IMR-90 (cell line): ENCODE measurements around the gene MS4A6A. TPM values are rescaled to one million over a fixed set of nuclear protein-coding genes. Genes with fewer than 3 reads are reported as not detected.

ENCODE experiments used
- ATAC-seq: fragments of 200-7000 bp; cut with Tn5 transposase; 2 replicates; pipeline ENCODE4 v1.9.1; 2020; ENCODE audit warnings: low read depth, mild to moderate bottlenecking, moderate library complexity
- BruUV-seq: library from RNA; stranded (reverse); fragments of 400-500 nt; replicated peaks from 2 replicates; lab custom pipeline; 2021; lab: Mats Ljungman, UMichigan
- CTCF ChIA-PET: fragments of 300-600 bp; formaldehyde crosslinking; extraction: SDS; loops from one replicate; lab custom pipeline; 2021; ENCODE audit warnings: antibody characterized with exemption; lab: Yijun Ruan, JAX
- POLR2A ChIA-PET: fragments of 300-600 bp; sonication (Branson Sonifier 250); formaldehyde crosslinking; loops from one replicate; lab custom pipeline; 2022; ENCODE audit warnings: antibody characterized with exemption; ENCODE audit not compliant: unreplicated experiment; lab: Charles Lee
- DNase-seq: peaks from one replicate; pipeline ENCODE4 v3.0.0; 2013
- H2AFZ ChIP-seq: replicated peaks from 2 replicates; pipeline ENCODE3; 2013; ENCODE audit warnings: low read length, mild to moderate bottlenecking; ENCODE audit not compliant: poor library complexity
- H2AK5ac ChIP-seq: 2 replicates; pipeline ENCODE4 v1.6.1; 2013; ENCODE audit warnings: low read depth, low read length, inconsistent platforms
- H2AK9ac ChIP-seq: replicated peaks from 2 replicates; pipeline ENCODE3; 2013; ENCODE audit warnings: mild to moderate bottlenecking, low read depth, low read length, moderate library complexity; ENCODE audit not compliant: poor library complexity
- H2BK120ac ChIP-seq: 2 replicates; pipeline ENCODE4 v1.6.1; 2013; ENCODE audit warnings: low read depth, low read length, inconsistent platforms
- H2BK15ac ChIP-seq: 3 replicates; pipeline ENCODE4 v1.6.1; 2013; ENCODE audit warnings: low read depth, low read length, inconsistent platforms
- H2BK20ac ChIP-seq: 2 replicates; pipeline ENCODE4 v1.6.1; 2013; ENCODE audit warnings: low read depth, mild to moderate bottlenecking, inconsistent platforms, low read length, moderate library complexity
- H2BK5ac ChIP-seq: 2 replicates; pipeline ENCODE4 v1.6.1; 2013; ENCODE audit warnings: mild to moderate bottlenecking, low read depth, low read length, inconsistent platforms; ENCODE audit not compliant: poor library complexity, severe bottlenecking
- H3K14ac ChIP-seq: replicated peaks from 2 replicates; pipeline ENCODE4 v1.6.1; 2013; ENCODE audit warnings: low read depth, low read length, inconsistent platforms
- H3K18ac ChIP-seq: 2 replicates; pipeline ENCODE4 v1.6.1; 2013; ENCODE audit warnings: low read depth, low read length, control low read depth
- H3K23ac ChIP-seq: 2 replicates; pipeline ENCODE4 v1.6.1; 2013; ENCODE audit warnings: low read depth, low read length, inconsistent platforms
- H3K27ac ChIP-seq: 2 replicates; pipeline ENCODE4 v1.5.1; 2013; ENCODE audit warnings: mild to moderate bottlenecking, control low read depth, low read length; ENCODE audit not compliant: insufficient read depth
- H3K27me3 ChIP-seq: 2 replicates; pipeline ENCODE4 v1.6.1; 2013; ENCODE audit warnings: low read length; ENCODE audit not compliant: control insufficient read depth, insufficient read depth
- H3K36me3 ChIP-seq: 2 replicates; pipeline ENCODE4 v1.6.1; 2013; ENCODE audit warnings: low read length, mixed read lengths; ENCODE audit not compliant: control insufficient read depth, insufficient read depth
- H3K4ac ChIP-seq: 2 replicates; pipeline ENCODE4 v1.6.1; 2013; ENCODE audit warnings: low read depth, low read length, inconsistent platforms
- H3K4me1 ChIP-seq: 2 replicates; pipeline ENCODE4 v1.6.1; 2013; ENCODE audit warnings: low read length, mixed read lengths; ENCODE audit not compliant: control insufficient read depth, insufficient read depth
- H3K4me2 ChIP-seq: 2 replicates; pipeline ENCODE4 v1.6.1; 2013; ENCODE audit warnings: low read depth, mild to moderate bottlenecking, control low read depth, low read length, moderate library complexity
- H3K4me3 ChIP-seq: 2 replicates; pipeline ENCODE4 v1.5.1; 2013; ENCODE audit warnings: low read depth, mild to moderate bottlenecking, control low read depth, low read length, moderate library complexity; ENCODE audit not compliant: insufficient read depth
- H3K56ac ChIP-seq: 2 replicates; pipeline ENCODE4 v1.6.1; 2013; ENCODE audit warnings: low read length, inconsistent platforms; ENCODE audit not compliant: insufficient read depth; ENCODE audit errors: extremely low read depth
- H3K79me1 ChIP-seq, 2 experiments: 2 replicates each; pipeline ENCODE4 v1.6.1; 2013; ENCODE audit warnings: low read length in 2 of 2, inconsistent platforms in 1 of 2, low read depth in 1 of 2
- H3K9ac ChIP-seq: 2 replicates; pipeline ENCODE4 v1.6.1; 2013; ENCODE audit warnings: low read depth, low read length, control low read depth
- H3K9me1 ChIP-seq: 2 replicates; pipeline ENCODE4 v1.6.1; 2013; ENCODE audit warnings: low read length, inconsistent platforms; ENCODE audit not compliant: insufficient read depth
- H3K9me3 ChIP-seq: 2 replicates; pipeline ENCODE4 v1.6.1; 2013; ENCODE audit warnings: low read length; ENCODE audit not compliant: control insufficient read depth, insufficient read depth
- H4K20me1 ChIP-seq: 2 replicates; pipeline ENCODE4 v1.6.1; 2013; ENCODE audit warnings: low read length, inconsistent platforms; ENCODE audit not compliant: insufficient read depth
- H4K5ac ChIP-seq: 2 replicates; pipeline ENCODE4 v1.6.1; 2013; ENCODE audit warnings: mild to moderate bottlenecking, low read depth, low read length, control low read depth
- H4K8ac ChIP-seq, 2 experiments: 2 replicates each; pipeline ENCODE4 v1.6.1; 2013; ENCODE audit warnings: low read depth in 2 of 2, low read length in 2 of 2, control low read depth in 1 of 2, inconsistent platforms in 1 of 2
- H4K91ac ChIP-seq: 2 replicates; pipeline ENCODE4 v1.6.1; 2013; ENCODE audit warnings: low read depth, low read length, inconsistent platforms; ENCODE audit not compliant: insufficient read depth
- BHLHE40 ChIP-seq: fragments of 150-350 bp; IDR thresholded peaks from 2 replicates; pipeline ENCODE4 v1.6.1; 2016; ENCODE audit warnings: mild to moderate bottlenecking, low read depth, low read length
- CEBPB ChIP-seq: IDR thresholded peaks from 2 replicates; pipeline ENCODE4 v1.6.1; 2012; ENCODE audit warnings: low read depth, low read length, improper control_type of control experiment
- CHD1 ChIP-seq: IDR thresholded peaks from 2 replicates; pipeline ENCODE4 v1.6.1; 2012; ENCODE audit warnings: low read depth, low read length, improper control_type of control experiment
- CTCF ChIP-seq: conservative IDR thresholded peaks from 2 replicates; pipeline ENCODE4 v1.5.1; 2012; ENCODE audit warnings: mild to moderate bottlenecking, low read depth, low read length, improper control_type of control experiment
- ELK1 ChIP-seq: fragments of 150-350 bp; IDR thresholded peaks from 2 replicates; pipeline ENCODE4 v1.6.1; 2016; ENCODE audit warnings: low read depth, mild to moderate bottlenecking, low read length, moderate library complexity, borderline replicate concordance
- FOS ChIP-seq: fragments of 150-350 bp; IDR thresholded peaks from 2 replicates; pipeline ENCODE4 v1.6.1; 2016; ENCODE audit warnings: low read depth, low read length
- MAFK ChIP-seq: IDR thresholded peaks from 2 replicates; pipeline ENCODE4 v1.6.1; 2012; ENCODE audit warnings: low read depth, low read length, improper control_type of control experiment
- MAZ ChIP-seq: IDR thresholded peaks from 2 replicates; pipeline ENCODE4 v1.6.1; 2012; ENCODE audit warnings: low read depth, mild to moderate bottlenecking, low read length, improper control_type of control experiment, moderate library complexity, borderline replicate concordance
- MXI1 ChIP-seq: IDR thresholded peaks from 2 replicates; pipeline ENCODE4 v1.6.1; 2012; ENCODE audit warnings: low read depth, mild to moderate bottlenecking, low read length, moderate library complexity, borderline replicate concordance
- NFE2L2 ChIP-seq: fragments of 150-350 bp; IDR thresholded peaks from 2 replicates; pipeline ENCODE4 v1.6.1; 2016; ENCODE audit warnings: low read depth, mild to moderate bottlenecking, low read length
- POLR2A ChIP-seq: IDR thresholded peaks from 2 replicates; pipeline ENCODE4 v1.6.1; 2012; ENCODE audit warnings: mild to moderate bottlenecking, low read depth, low read length
- RAD21 ChIP-seq: IDR thresholded peaks from 2 replicates; pipeline ENCODE4 v1.6.1; 2012; ENCODE audit warnings: low read length, improper control_type of control experiment
- RCOR1 ChIP-seq: IDR thresholded peaks from 2 replicates; pipeline ENCODE4 v1.6.1; 2012; ENCODE audit warnings: mild to moderate bottlenecking, low read length, improper control_type of control experiment; ENCODE audit not compliant: insufficient replicate concordance
- RFX5 ChIP-seq: IDR thresholded peaks from 2 replicates; pipeline ENCODE4 v1.8.0; 2012; ENCODE audit warnings: low read depth, mild to moderate bottlenecking, low read length, moderate library complexity
- SMC3 ChIP-seq: fragments of 150-350 bp; IDR thresholded peaks from 2 replicates; pipeline ENCODE4 v1.6.1; 2016; ENCODE audit warnings: low read depth, mild to moderate bottlenecking, antibody characterized with exemption, low read length, moderate library complexity
- USF2 ChIP-seq: fragments of 150-350 bp; IDR thresholded peaks from 2 replicates; pipeline ENCODE4 v1.6.1; 2017; ENCODE audit warnings: mild to moderate bottlenecking, antibody characterized with exemption, low read length, low read depth
- WGBS, 2 experiments: methylation state at CpG; one replicate each; pipeline versions ENCODE4 v1.1.5 to v1.1.7; 2013; ENCODE audit warnings: missing lambda C conversion rate in 2 of 2; ENCODE audit not compliant: insufficient read length in 1 of 2; ENCODE audit errors: extremely low coverage in 2 of 2; 5-methylcytosine and 5-hydroxymethylcytosine counted together
- dilution Hi-C: fragments of 300-500 bp; cut with HindIII; formaldehyde crosslinking; loops from one replicate; pipeline ENCODE4 v1.14.3; 2018; ENCODE audit warnings: low sequenced_read_pairs; ENCODE audit not compliant: unreplicated experiment
- in situ Hi-C: fragments of 300-500 bp; cut with MboI; formaldehyde crosslinking; loops from 3 replicates; pipeline ENCODE4 v1.14.3; 2019; ENCODE audit warnings: low sequenced_read_pairs, inconsistent platforms, mixed read lengths
- intact Hi-C: fragments of 100-400 bp; cut with micrococcal nuclease; formaldehyde crosslinking; loops from 2 replicates; pipeline ENCODE4 v1.10.0; 2022
- polyA plus RNA-seq, 3 experiments: library from polyadenylated mRNA; depleted of rRNA; stranded (reverse); fragments of >200 nt; gene quantifications; 2 replicates each; pipeline ENCODE4 v1.2.3, GENCODE V29; 2012; ENCODE audit warnings: low replicate concordance in 1 of 3
- total RNA-seq: library from RNA; depleted of rRNA; stranded (reverse); fragments of >200 nt; gene quantifications from 2 replicates; pipeline ENCODE4 v1.2.3, GENCODE V29; 2012

The MS4A6A gene
- total and polyA plus RNA-seq, 2 of the 4 experiments (the other 2 are of a cell fraction), result not detected

- dilution Hi-C loops, result no loop called here
- in situ Hi-C loops, result no loop called here
- TF ChIP-seq MXI1, result no peak
- no peak for TF ChIP-seq ELK1
- no peak for TF ChIP-seq MAFK
- no peak for TF ChIP-seq SMC3
- TF ChIP-seq CTCF, result no peak
- TF ChIP-seq NFE2L2, result no peak
- no peak for TF ChIP-seq CHD1
- TF ChIP-seq RCOR1, result no peak
- no peak for TF ChIP-seq RAD21
- no peak for TF ChIP-seq POLR2A
- TF ChIP-seq FOS, result no peak
- no peak for TF ChIP-seq MAZ
- no peak for TF ChIP-seq BHLHE40
- no peak for TF ChIP-seq RFX5
- no peak for TF ChIP-seq USF2
- TF ChIP-seq CEBPB, result no peak
Measured at GRCh38 chr11:60230681-60231080, 47.8 kb upstream of the MS4A6A start.

More at GRCh38 chr11:60230681-60231080, 47.8 kb upstream of the MS4A6A start:
- Histone ChIP-seq H4K91ac (no peak overlapping the region), H3K27ac (no peak overlapping the region), H2BK15ac (no peak overlapping the region), H3K9ac (no peak overlapping the region), H3K9me3 (peaks cover 8% of the 10 kb centered on the region), H4K8ac (no peak overlapping the region), H2AK5ac (no peak overlapping the region), H4K5ac (no peak overlapping the region), H3K18ac (no peak overlapping the region), H2BK120ac (no peak overlapping the region), H3K4me2 (no peak overlapping the region), H3K79me1 (no peaks in the 10 kb centered on the region), H2BK5ac (no peak overlapping the region), H3K9me1 (no peaks in the 10 kb centered on the region), H3K36me3 (no peaks in the 10 kb centered on the region), H2AK9ac (no peak overlapping the region), H3K14ac (no peak overlapping the region), H3K23ac (no peak overlapping the region), H3K56ac (no peak overlapping the region), H3K4me1 (no peaks in the 10 kb centered on the region), H3K4me3 (no peak overlapping the region), H2BK20ac (no peak overlapping the region), H2AFZ (no peak overlapping the region), H3K27me3 (no peaks in the 10 kb centered on the region), H4K20me1 (no peaks in the 10 kb centered on the region), H3K4ac (no peak overlapping the region)
- no peak for ATAC-seq
- intact Hi-C loops, result no loop called here
- ChIA-PET POLR2A (no interaction called here), CTCF (no interaction called here)
- BruUV-seq, result no TSS peak
- WGBS, 2 experiments, result no CpG with 5 or more reads among the region's 1 CpG
- DNase-seq, result no peak
